HG03442 (cell line): ENCODE results near the gene ACER1.
"Not testable (repeated sequence)": the region's sequence is repeated elsewhere in the genome, so short reads cannot be mapped to it uniquely, and the experiment has no call there.

ENCODE experiments used
- ATAC-seq: cut with Tn5 transposase; IDR thresholded peaks from one replicate; pipeline ENCODE4 v1.9.1; 2021; ENCODE audit warnings: mild to moderate bottlenecking, moderate library complexity; ENCODE audit not compliant: unreplicated experiment

Gene ACER1

DNA sequence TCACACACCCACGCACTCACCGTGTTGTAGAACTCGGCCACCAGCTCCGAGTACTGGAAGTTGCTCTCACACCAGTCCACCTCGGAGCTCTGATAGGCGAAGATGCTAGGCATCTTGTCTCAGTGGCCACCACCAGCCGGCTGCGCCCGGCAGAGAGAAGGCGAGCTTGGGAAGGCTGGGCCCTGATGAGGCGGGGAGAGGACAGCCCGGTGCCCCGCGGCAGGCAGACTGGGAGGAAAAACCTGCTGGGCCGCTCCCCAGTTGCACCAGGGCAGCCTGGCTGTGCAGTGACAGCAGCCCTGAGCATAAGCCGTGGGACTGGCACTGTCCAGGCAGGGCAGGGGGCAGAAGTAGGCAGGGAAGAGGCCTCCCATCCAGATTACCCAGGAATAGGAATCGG is at the start of gene ACER1:
Gene ACER1, minus strand, starts transcription at position 174 of the 400 bp plus-strand sequence. Its CDS starts 61 bp downstream, at position 113.
- ATAC-seq = no peak

DNA sequence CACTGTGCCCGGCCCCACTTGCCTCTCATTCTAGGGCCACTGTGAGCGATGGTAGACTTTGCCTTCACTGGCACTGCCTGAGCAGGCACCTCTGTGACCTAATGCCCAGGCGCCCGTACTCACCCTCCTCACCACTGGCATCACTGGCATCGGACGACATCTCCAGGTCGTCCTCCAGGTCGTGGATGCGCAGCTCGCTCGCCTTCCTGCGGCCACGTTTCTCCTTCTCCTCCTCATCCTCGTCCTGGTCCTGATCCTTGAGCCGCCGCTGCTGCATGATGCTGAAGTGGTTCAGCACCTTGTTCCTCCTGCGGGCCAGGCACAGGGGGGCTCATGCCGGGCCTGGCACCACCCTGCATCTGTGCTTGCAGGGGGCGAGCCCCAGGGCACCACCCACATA is 49.8 kb upstream of the ACER1 start:
- no peak for ATAC-seq

DNA sequence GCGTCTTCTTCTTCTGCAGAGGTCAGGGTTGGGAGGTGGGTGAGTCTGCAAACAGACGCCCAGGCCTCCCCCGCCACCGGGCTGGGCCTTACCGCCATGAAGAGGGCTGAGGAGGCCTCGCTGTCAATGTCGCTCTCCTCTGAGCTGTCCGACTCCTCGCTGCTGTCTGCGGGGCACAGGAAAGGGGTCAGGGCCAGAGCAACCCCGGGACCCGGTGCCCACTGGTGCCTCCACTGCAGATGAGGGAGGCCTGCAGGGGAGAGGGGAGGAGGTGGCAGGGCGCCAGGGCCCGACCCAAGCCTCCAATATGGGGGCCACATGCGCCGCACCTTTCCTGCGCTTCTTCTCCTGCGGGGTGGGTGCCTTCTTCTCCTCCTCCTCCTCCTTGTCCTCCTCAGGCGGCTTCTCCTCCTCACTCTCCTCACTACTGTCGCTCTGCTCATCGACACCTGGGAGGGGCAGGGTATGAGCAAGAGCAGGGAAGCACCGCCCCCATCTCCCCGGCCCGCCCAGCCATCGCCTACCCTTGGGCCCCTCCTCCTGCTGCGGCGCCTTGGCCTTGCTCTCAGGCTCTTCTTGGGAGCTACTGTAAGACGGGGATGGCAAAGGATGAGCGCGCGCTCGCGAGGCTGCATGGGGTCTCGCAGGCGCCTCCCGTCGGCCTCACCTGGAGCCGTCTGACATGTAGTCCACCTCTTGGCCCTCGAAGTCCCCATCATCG is 47.8 kb upstream of the ACER1 start:
- ATAC-seq = no peak

GRCh38 chr19:6379744-6380143 is 46.3 kb upstream of the ACER1 start:
- ATAC-seq = no peak

DNA sequence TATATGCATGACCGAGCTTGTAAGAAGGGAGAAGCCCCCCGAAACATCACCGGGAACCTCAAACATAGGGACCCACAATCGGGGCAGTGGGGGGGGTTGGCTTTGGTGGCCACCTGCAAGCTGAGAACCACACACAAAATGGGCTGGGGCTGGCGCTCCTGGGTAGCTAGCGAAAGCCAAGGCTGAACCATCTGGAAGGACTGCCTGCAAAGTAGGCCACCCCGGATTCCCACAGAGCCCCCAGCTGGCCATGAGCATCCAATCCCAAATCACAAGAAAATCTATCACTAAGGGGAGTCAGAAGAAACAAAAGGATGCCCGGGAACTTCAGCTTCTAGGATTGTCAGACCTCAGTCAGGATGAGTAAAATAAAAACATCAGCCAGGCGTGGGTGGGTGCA is 45.1 kb upstream of the ACER1 start:
- no peak for ATAC-seq

DNA sequence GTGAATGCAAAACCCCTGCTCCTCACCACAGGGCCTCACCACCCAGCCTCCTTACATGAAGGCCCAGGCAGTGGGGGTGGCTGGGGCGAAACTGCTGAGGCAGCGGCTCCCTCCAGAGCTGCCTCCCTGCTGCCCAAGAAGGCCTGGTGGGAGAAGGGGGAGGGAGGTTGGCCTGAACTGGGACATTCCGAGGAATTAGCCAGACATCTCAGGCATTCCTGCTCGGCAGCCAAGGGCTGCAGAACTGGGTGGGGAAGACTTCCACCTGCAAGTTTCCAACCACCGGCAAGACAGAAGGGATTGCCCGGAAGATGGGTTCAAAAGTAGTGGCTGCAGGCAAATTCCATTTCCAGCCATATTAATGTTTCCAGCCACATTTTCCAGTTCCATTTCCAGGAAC is 44.6 kb upstream of the ACER1 start:
- ATAC-seq = no peak

- ATAC-seq = no peak
Observed at GRCh38 chr19:6376512-6377190, 43.2 kb upstream of the ACER1 start.

DNA sequence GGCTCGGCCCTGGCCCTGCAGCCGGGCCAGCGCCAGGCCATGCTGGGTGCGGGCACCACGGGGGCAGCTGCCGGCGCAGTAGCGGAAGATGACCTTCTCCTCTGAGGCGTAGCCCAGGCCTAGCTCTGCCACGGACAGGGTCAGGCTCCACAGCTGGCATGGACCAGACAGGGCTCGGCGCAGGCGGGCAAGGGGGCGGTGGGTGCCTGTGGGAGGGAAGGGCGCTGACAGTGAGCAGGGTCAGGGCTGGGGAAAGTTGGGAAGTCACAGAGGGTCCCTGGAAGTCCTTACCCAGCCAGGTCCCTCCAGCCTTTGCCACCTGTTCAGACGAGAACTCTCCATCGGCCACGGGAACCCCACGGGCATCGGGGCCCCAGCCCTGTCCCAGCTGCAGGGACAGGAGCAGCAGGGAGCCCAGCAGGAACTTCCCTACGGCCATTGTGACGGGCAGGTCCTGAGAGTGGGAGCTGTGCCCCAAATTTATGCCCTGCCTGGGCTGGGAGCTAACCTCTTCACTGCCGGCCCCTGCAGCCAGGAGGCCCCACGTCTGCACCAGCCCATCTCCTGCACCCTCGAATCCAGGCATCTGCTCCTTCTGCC is 42.1 kb upstream of the ACER1 start, which contains the start of gene PSPN:
Gene PSPN, minus strand, starts transcription at position 523 of the 600 bp plus-strand sequence. Its CDS starts 84 bp downstream, at position 439.
- no peak for ATAC-seq

GRCh38 chr19:6374711-6375410 is 41.4 kb upstream of the ACER1 start:
- ATAC-seq = no peak

- no peak for ATAC-seq
Observed at GRCh38 chr19:6374161-6374709, 40.8 kb upstream of the ACER1 start.

DNA sequence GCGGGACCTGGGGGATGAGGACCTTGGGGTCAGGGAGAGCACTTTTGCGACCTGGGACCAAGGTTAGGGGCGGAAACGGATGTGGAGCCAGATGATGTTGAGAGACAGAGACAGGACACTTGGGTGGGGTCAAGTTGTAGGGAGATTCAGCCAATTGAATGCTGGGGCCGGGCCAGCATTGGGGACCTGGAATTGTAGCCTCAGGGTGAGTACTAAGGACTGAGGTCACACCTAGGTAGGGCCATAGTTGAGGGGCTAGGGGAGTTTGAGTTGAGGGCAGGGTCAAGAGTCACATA is 40.3 kb upstream of the ACER1 start:
- no peak for ATAC-seq

- peak; percentile 41 for ATAC-seq
Observed at GRCh38 chr19:6373096-6373812, 39.8 kb upstream of the ACER1 start.

DNA sequence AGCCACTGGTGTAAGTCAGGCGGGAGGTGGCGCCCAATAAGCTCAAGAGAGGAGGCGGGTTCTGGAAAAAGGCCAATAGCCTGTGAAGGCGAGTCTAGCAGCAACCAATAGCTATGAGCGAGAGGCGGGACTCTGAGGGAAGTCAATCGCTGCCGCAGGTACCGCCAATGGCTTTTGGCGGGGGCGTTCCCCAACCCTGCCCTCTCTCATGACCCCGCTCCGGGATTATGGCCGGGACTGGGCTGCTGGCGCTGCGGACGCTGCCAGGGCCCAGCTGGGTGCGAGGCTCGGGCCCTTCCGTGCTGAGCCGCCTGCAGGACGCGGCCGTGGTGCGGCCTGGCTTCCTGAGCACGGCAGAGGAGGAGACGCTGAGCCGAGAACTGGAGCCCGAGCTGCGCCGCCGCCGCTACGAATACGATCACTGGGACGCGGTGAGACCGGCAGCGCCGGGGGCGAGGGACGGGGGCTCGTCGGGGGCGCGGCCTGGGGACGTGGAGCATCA is 39.2 kb upstream of the ACER1 start, which contains the start of gene ALKBH7:
Gene ALKBH7, plus strand, starts transcription at position 201 of the 502 bp plus-strand sequence. Its CDS starts 27 bp downstream, at position 228.
- peak; percentile 75 for ATAC-seq

DNA sequence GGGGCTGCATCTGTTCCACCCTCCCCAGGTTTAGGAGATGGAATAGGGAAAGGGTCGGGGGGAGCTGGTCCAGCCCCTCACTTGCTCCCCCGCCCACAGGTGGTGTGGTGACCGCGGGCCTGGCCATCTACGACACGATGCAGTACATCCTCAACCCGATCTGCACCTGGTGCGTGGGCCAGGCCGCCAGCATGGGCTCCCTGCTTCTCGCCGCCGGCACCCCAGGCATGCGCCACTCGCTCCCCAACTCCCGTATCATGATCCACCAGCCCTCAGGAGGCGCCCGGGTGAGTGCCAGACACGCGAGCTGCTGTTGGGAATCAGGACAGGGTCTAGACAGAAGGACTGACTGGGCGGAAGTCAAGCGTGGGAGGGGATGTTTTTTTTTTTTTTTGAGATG is 30.9 kb upstream of the ACER1 start:
- ATAC-seq = no peak

- no peak for ATAC-seq
Observed at GRCh38 chr19:6362351-6362801, 29.0 kb upstream of the ACER1 start.

DNA sequence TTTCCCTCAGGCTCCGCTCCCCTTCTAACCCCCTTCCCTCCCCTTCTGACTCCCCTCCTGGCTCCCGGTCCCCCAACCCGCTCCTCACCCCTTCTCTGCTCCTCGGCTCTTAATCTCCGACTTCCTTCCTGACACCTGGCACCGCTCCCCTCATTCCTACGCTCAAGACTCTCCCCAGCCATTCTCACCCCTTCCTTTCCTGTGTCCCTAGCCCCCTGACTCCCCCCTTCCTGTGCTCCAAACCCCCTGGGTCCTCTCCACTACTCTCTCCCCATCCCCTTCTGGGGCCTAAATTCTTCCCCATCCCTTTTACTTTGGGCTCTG is 28.6 kb upstream of the ACER1 start:
- ATAC-seq = no peak

- not testable (repeated sequence) for ATAC-seq
Observed at GRCh38 chr19:6360857-6361216, 27.4 kb upstream of the ACER1 start.

- not testable (repeated sequence) for ATAC-seq
Observed at GRCh38 chr19:6360445-6360844, 27.0 kb upstream of the ACER1 start.

DNA sequence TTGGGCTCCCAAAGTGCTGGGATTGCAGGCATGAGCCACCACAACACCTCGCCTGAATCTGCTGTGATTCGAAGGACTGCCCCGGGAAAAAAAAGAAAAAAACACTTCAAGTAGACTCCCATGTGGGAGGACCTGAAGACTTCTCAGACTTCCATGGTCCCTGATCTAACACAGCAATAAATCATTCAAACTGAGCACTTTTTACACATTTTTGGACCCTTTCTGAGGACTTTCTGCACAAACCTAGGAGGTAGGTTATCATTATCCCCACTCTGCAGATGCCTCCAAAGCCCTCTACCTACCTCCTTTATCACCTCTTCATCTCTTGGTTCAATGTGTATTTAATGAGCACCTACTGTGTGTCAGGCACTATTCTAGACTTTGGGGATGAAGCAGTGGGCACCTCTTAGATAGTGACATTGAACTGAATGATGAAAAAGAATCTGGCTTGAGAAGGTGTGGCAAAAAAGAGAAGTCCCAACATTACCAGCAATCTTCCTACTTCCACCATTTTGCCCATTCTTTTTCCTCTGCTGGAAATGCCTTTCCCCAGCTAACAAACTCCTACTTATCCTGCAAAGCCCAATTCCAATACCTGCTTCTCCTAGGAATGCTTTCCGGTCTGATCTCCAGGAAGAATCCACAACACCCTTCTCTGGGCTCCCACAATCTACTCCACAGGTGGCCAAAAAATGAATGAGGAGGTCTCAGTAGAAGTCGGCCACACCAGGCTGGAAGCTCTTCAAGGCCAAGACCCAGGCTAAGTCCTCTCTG is 26.3 kb upstream of the ACER1 start:
- no peak for ATAC-seq

DNA sequence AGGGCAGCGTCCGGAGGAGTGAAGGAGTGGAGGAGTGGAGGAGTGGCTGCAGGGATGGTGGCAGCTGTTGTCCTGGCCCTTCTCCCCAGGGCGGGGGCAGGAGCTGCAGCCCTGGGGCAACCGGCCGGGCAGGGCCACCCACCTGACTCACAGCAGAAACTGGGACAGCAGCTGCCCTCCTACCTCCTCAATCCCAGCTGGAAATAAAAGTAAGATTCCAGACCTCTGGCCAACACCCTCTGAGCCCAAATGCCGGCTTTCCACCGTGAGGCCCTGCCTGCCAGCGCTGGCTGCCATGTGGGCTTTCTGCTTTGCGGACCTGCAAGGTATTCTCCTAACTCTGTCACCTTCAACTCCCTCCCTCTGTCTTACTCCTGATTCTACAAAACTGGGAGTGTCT is 24.6 kb upstream of the ACER1 start:
- no peak for ATAC-seq
